Bladder microvascular endothelial cell (primary cell): Measurements from ENCODE around the gene TFAP2E. TPM values are rescaled to one million over a fixed set of nuclear protein-coding genes. Genes with fewer than 3 reads are reported as not detected.

Experiments used
- total RNA-seq: library from RNA; depleted of rRNA; stranded (reverse); fragments of >200 nt; gene quantifications from 2 replicates; pipeline ENCODE4 v1.2.3, GENCODE V29; 2014

TFAP2E gene
- 0.06 TPM in 1 of 2 replicates, not detected in the other for total RNA-seq

GRCh38 chr1:35573198-35574124 lies at the start of gene TFAP2E:
TFAP2E (plus strand) TSS chr1:35573314; CDS start chr1:35573578, 264 bp downstream.

GRCh38 chr1:35557118-35557610 lies 15.9 kb upstream of the TFAP2E start, which contains the start of gene KIAA0319L:
KIAA0319L (minus strand) TSS chr1:35557403; CDS start chr1:35554491, 2,912 bp downstream.

GRCh38 chr1:35557611-35558373 lies 15.3 kb upstream of the TFAP2E start, which contains the start of gene NCDN:
NCDN (plus strand) TSS chr1:35557799; CDS start chr1:35558191, 392 bp downstream.

GRCh38 chr1:35641233-35641866 lies 68.2 kb downstream of the TFAP2E start, which contains the start of gene PSMB2:
PSMB2 (minus strand) TSS chr1:35641526; CDS start chr1:35641432, 94 bp downstream.

Other genes starting within 250 kb of the TFAP2E start
- 24.1 and 50.5 TPM in 2 replicates for gene KIAA0319L, start 15.9 kb upstream of the TFAP2E start, total RNA-seq
- 6.6 and 13.5 TPM in 2 replicates for gene NCDN, start 15.5 kb upstream of the TFAP2E start, total RNA-seq
- gene PSMB2, start 68.2 kb downstream of the TFAP2E start, total RNA-seq = 16.2 and 23.3 TPM in 2 replicates
- 16.2 and 22.3 TPM in 2 replicates for gene C1orf216, start 145.6 kb downstream of the TFAP2E start, total RNA-seq
- gene CLSPN, start 196.7 kb downstream of the TFAP2E start, total RNA-seq = 15.5 and 24.4 TPM in 2 replicates
- 23.5 and 35.4 TPM in 2 replicates for gene AGO4, start 234.7 kb downstream of the TFAP2E start, total RNA-seq